Karpas-422 (cell line): ENCODE results near the gene SLC24A3. TPM values are rescaled to one million over a fixed set of nuclear protein-coding genes. Genes with fewer than 3 reads are reported as not detected.

Experiments
- DNase-seq: peaks from one replicate; pipeline ENCODE4 v3.0.0-alpha.2; 2015
- H2AFZ ChIP-seq: fragments of 200-600 bp; sonication (generic); 2 replicates; pipeline ENCODE4 v1.6.1; 2014; ENCODE audit warnings: antibody characterized with exemption, low read length, mixed read lengths
- H3K27ac ChIP-seq: fragments of 200-600 bp; sonication (generic); 2 replicates; pipeline ENCODE4 v1.5.1; 2014; ENCODE audit warnings: mild to moderate bottlenecking, low read length, moderate library complexity
- H3K27me3 ChIP-seq: fragments of 200-600 bp; sonication (generic); 2 replicates; pipeline ENCODE4 v1.6.1; 2014; ENCODE audit warnings: low read length, mixed read lengths
- H3K36me3 ChIP-seq: fragments of 200-600 bp; sonication (generic); 2 replicates; pipeline ENCODE4 v1.6.1; 2014; ENCODE audit warnings: low read length, mixed read lengths; ENCODE audit not compliant: insufficient read depth
- H3K4me1 ChIP-seq: fragments of 200-600 bp; sonication (generic); 2 replicates; pipeline ENCODE4 v1.6.1; 2014; ENCODE audit warnings: mild to moderate bottlenecking, low read length, mixed read lengths
- H3K4me2 ChIP-seq: fragments of 200-600 bp; sonication (generic); 2 replicates; pipeline ENCODE4 v1.6.1; 2014; ENCODE audit warnings: low read length, low read depth, mild to moderate bottlenecking; ENCODE audit not compliant: poor library complexity, severe bottlenecking
- H3K4me3 ChIP-seq: fragments of 200-600 bp; sonication (generic); 2 replicates; pipeline ENCODE4 v1.5.1; 2014; ENCODE audit warnings: mild to moderate bottlenecking, antibody characterized with exemption, low read length, mixed read lengths
- H3K79me2 ChIP-seq: fragments of 200-600 bp; sonication (generic); 2 replicates; pipeline ENCODE4 v1.6.1; 2014; ENCODE audit warnings: mild to moderate bottlenecking, low read length, mixed read lengths
- H3K9ac ChIP-seq: fragments of 200-600 bp; sonication (generic); 2 replicates; pipeline ENCODE4 v1.6.0; 2014; ENCODE audit warnings: low read length
- H3K9me2 ChIP-seq: fragments of 200-600 bp; sonication (generic), shearing (Covaris generic); replicated peaks from 2 replicates; pipeline ENCODE4 v1.6.0; 2014; ENCODE audit warnings: mild to moderate bottlenecking, low read length, moderate library complexity; ENCODE audit not compliant: insufficient read depth
- H3K9me3 ChIP-seq: fragments of 300-700, 200-600 bp; sonication (generic); 2 replicates; pipeline ENCODE4 v1.6.1; 2014; ENCODE audit warnings: low read length, mixed read lengths
- H4K20me1 ChIP-seq: fragments of 200-600 bp; sonication (generic); 2 replicates; pipeline ENCODE4 v1.6.1; 2014; ENCODE audit warnings: mild to moderate bottlenecking, antibody characterized with exemption, low read length, low read depth; ENCODE audit not compliant: insufficient read depth
- total RNA-seq: library from RNA; depleted of rRNA; stranded (reverse); fragments of >200 nt; shearing (Covaris generic); gene quantifications from 2 replicates; pipeline ENCODE4 v1.2.3, GENCODE V29; 2014; ENCODE audit warnings: low replicate concordance

The SLC24A3 gene
- total RNA-seq, 1 experiment from 2014 or later: not detected

DNA sequence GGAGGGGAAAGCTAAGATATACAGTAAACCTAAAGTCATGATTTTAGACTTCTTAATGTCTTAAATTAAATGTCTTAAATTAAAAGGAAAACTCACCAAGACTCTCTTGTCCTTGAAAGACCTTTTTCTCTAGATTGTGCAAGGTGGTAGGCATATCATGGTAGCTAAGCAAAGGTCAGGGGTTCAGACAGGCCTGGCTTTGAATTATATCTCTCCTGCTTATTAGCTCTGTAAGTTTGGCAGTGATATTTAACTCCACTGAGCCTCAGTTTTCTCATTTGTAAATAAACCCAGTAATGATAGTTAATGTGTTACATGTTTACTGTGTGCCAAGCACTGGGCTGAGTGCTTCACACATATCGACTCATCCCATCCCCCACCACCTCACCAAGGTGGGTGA, 203.3 kb downstream of the SLC24A3 start:
- no peak for DNase-seq
- no peaks in the 10 kb centered on the region for H3K9me3 ChIP-seq
- H4K20me1 ChIP-seq: no peaks in the 10 kb centered on the region
- H3K9ac ChIP-seq: no peak overlapping the region
- no peaks in the 10 kb centered on the region for H3K4me1 ChIP-seq
- H3K36me3 ChIP-seq: no peaks in the 10 kb centered on the region
- H3K9me2 ChIP-seq: no peaks in the 10 kb centered on the region
- H2AFZ ChIP-seq: no peak overlapping the region
- no peak overlapping the region for H3K27ac ChIP-seq
- no peaks in the 10 kb centered on the region for H3K27me3 ChIP-seq
- H3K79me2 ChIP-seq: no peaks in the 10 kb centered on the region
- no peak overlapping the region for H3K4me2 ChIP-seq
- H3K4me3 ChIP-seq: no peak overlapping the region

- Histone ChIP-seq H3K36me3 (no peaks in the 10 kb centered on the region), H4K20me1 (no peaks in the 10 kb centered on the region), H3K4me1 (no peaks in the 10 kb centered on the region), H2AFZ (no peak overlapping the region), H3K79me2 (no peaks in the 10 kb centered on the region), H3K27me3 (no peaks in the 10 kb centered on the region), H3K4me2 (no peak overlapping the region), H3K9ac (no peak overlapping the region), H3K4me3 (no peak overlapping the region), H3K9me2 (no peaks in the 10 kb centered on the region), H3K9me3 (no peaks in the 10 kb centered on the region), H3K27ac (no peak overlapping the region)
- DNase-seq: no peak
Measured at GRCh38 chr20:19416627-19417026, 204.2 kb downstream of the SLC24A3 start.

DNA sequence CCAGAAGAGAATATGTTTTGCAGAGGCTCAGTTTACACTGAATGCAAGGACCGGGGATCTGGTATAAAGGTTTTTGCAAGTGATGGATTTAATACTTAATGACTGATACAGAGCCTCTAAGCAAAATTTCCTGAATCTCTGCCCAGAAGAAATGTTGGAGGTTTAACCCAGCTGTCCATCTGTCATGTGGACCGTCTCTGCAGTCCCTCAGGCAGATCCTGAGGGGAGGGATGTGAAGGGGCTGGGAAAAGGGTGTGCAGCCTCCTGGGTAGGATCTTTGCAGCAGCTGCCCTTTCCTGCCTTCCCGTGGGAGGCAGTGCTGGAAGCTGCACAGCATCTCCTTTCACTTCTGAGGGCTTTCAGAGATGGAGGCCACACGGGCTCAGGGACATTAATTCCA, 207.0 kb downstream of the SLC24A3 start:
- Histone ChIP-seq H2AFZ (no peak overlapping the region), H3K4me2 (no peak overlapping the region), H3K4me3 (no peak overlapping the region), H4K20me1 (no peaks in the 10 kb centered on the region), H3K9me2 (no peaks in the 10 kb centered on the region), H3K9me3 (no peaks in the 10 kb centered on the region), H3K27me3 (no peaks in the 10 kb centered on the region), H3K79me2 (no peaks in the 10 kb centered on the region), H3K36me3 (no peaks in the 10 kb centered on the region), H3K4me1 (no peaks in the 10 kb centered on the region), H3K9ac (no peak overlapping the region), H3K27ac (no peak overlapping the region)
- DNase-seq: no peak

DNA sequence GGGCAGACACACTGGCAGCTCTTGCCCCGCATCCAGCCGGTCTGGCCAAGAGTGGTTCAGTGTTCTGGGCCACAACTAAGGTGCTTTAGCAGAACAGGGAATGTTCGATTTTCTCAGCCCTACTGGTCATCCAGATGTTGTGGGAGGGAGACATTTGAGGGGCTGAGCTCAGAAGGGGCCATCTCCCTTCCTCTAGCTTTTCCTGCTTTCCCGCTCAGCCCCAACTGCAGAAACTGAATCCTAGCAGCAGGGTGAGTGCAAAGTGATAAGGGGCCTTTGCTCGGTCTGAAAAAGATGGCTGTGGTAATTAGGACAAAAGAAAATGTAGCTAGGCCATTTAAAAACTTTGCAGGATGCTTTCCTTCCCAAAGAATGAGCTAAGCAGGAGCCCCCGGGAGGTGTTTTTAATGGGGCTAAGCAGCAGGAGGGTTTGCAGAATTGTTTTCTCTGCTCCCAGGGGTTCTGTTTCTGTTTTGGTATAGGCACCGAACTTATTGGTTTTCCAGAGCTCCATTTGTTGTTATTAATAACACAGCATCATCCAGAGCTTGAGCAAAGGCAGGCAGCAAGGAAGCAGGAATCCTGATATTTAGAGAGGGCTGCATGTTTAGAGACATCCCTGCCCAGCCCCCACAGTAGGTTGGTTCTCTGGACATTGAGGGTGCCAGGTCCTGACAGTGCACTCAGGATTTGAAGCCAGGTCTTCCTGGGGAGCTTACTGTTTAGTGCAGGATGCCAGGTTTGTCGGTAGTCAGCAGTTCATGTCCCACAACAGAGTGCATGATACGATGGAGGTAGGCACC, 210.9 kb downstream of the SLC24A3 start:
- no peaks in the 10 kb centered on the region for H3K79me2 ChIP-seq
- H3K36me3 ChIP-seq: no peaks in the 10 kb centered on the region
- H3K4me3 ChIP-seq: no peak overlapping the region
- H3K4me2 ChIP-seq: no peak overlapping the region
- H3K4me1 ChIP-seq: peaks cover 5% of the 10 kb centered on the region
- H2AFZ ChIP-seq: no peak overlapping the region
- no peak for DNase-seq
- no peaks in the 10 kb centered on the region for H3K9me3 ChIP-seq
- no peak overlapping the region for H3K9ac ChIP-seq
- H3K27me3 ChIP-seq: no peaks in the 10 kb centered on the region
- H4K20me1 ChIP-seq: no peaks in the 10 kb centered on the region
- H3K9me2 ChIP-seq: no peaks in the 10 kb centered on the region
- no peak overlapping the region for H3K27ac ChIP-seq

DNA sequence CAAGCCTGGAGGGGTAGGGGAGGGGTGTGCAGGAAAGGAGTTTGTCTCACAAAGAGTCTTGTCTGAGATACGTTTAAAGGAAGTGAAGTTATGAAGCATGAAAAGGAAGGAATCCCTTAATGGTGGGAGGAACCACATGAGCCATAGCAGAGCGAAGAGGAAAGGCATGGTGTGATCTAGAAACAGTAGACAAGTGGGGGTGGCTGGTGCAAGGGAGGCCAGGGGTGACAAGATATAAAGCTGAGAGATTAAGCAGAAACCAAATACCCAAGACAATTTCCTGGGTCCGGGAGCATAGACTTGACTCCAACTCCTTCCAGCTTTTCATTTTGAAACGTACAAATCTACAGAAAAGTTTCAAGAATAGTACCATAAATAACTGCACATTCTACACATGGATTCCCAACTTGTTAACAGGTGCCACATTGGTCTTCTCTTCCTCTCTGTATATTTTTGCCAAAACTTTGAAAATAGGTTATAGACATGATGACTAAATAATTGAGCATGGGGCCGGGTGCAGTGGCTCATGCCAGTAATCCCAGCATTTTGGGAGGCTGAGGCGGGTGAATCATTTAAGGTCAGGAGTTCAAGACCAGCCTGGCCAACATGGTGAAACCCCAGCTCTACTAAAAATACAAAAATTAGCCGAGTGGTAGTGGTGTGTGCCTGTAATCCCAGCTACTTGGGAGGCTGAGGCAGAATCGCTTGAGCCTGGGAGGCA, 211.6 kb downstream of the SLC24A3 start:
- H3K4me1 ChIP-seq: peaks cover 9% of the 10 kb centered on the region
- H3K27me3 ChIP-seq: no peaks in the 10 kb centered on the region
- H3K4me2 ChIP-seq: no peak overlapping the region
- no peak overlapping the region for H3K4me3 ChIP-seq
- DNase-seq: no peak
- no peak overlapping the region for H3K27ac ChIP-seq
- H4K20me1 ChIP-seq: no peaks in the 10 kb centered on the region
- H3K9ac ChIP-seq: no peak overlapping the region
- no peak overlapping the region for H2AFZ ChIP-seq
- H3K79me2 ChIP-seq: no peaks in the 10 kb centered on the region
- H3K9me3 ChIP-seq: no peaks in the 10 kb centered on the region
- H3K9me2 ChIP-seq: no peaks in the 10 kb centered on the region
- H3K36me3 ChIP-seq: no peaks in the 10 kb centered on the region

DNA sequence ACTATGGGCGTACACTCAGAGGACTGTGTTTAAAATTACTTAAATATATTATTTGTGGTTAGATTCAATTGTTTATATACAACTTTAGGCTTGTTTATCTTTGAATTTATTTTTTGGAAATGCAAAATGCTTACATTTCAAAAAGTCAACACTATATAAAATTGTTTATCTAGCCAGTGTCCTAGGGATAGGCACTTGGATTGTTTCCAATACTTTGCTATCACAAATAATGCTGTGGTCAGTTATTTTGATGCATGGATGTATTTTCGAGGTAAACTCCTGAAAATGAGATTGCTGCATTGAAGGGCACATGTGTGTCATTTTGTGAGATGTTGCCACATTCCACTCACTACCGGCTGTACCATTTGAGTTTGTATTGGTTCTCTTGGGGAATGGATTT, 213.9 kb downstream of the SLC24A3 start:
- H3K27ac ChIP-seq: no peak overlapping the region
- no peaks in the 10 kb centered on the region for H3K9me3 ChIP-seq
- H2AFZ ChIP-seq: no peak overlapping the region
- no peak overlapping the region for H3K4me3 ChIP-seq
- no peak for DNase-seq
- no peaks in the 10 kb centered on the region for H3K79me2 ChIP-seq
- H3K27me3 ChIP-seq: no peaks in the 10 kb centered on the region
- H3K4me1 ChIP-seq: peaks cover 9% of the 10 kb centered on the region
- no peak overlapping the region for H3K4me2 ChIP-seq
- H4K20me1 ChIP-seq: no peaks in the 10 kb centered on the region
- H3K9me2 ChIP-seq: no peaks in the 10 kb centered on the region
- H3K9ac ChIP-seq: no peak overlapping the region
- H3K36me3 ChIP-seq: no peaks in the 10 kb centered on the region

GRCh38 chr20:19427480-19427879, 215.0 kb downstream of the SLC24A3 start:
- H3K27me3 ChIP-seq: no peaks in the 10 kb centered on the region
- no peaks in the 10 kb centered on the region for H3K79me2 ChIP-seq
- H4K20me1 ChIP-seq: no peaks in the 10 kb centered on the region
- H3K36me3 ChIP-seq: no peaks in the 10 kb centered on the region
- no peak for DNase-seq
- H3K27ac ChIP-seq: no peak overlapping the region
- H3K4me3 ChIP-seq: no peak overlapping the region
- H2AFZ ChIP-seq: no peak overlapping the region
- no peak overlapping the region for H3K4me2 ChIP-seq
- no peak overlapping the region for H3K9ac ChIP-seq
- no peaks in the 10 kb centered on the region for H3K9me2 ChIP-seq
- H3K4me1 ChIP-seq: peaks cover 9% of the 10 kb centered on the region
- H3K9me3 ChIP-seq: no peaks in the 10 kb centered on the region

- H4K20me1 ChIP-seq: no peaks in the 10 kb centered on the region
- H3K4me3 ChIP-seq: no peak overlapping the region
- DNase-seq: no peak
- H3K4me1 ChIP-seq: peaks cover 9% of the 10 kb centered on the region
- no peaks in the 10 kb centered on the region for H3K36me3 ChIP-seq
- H2AFZ ChIP-seq: no peak overlapping the region
- no peak overlapping the region for H3K27ac ChIP-seq
- H3K4me2 ChIP-seq: no peak overlapping the region
- no peak overlapping the region for H3K9ac ChIP-seq
- no peaks in the 10 kb centered on the region for H3K79me2 ChIP-seq
- H3K9me3 ChIP-seq: no peaks in the 10 kb centered on the region
- H3K9me2 ChIP-seq: no peaks in the 10 kb centered on the region
- H3K27me3 ChIP-seq: no peaks in the 10 kb centered on the region
Measured at GRCh38 chr20:19427913-19428312, 215.5 kb downstream of the SLC24A3 start.
